Dedifferentiated amniotic fluid mesenchymal stem cell (primary cell): Measurements from ENCODE around the gene CLIC1.

Experiments used
- DNase-seq: peaks from one replicate; pipeline ENCODE4 v3.0.0-alpha.2; 2016; ENCODE audit errors: extremely low spot score

The CLIC1 gene

DNA sequence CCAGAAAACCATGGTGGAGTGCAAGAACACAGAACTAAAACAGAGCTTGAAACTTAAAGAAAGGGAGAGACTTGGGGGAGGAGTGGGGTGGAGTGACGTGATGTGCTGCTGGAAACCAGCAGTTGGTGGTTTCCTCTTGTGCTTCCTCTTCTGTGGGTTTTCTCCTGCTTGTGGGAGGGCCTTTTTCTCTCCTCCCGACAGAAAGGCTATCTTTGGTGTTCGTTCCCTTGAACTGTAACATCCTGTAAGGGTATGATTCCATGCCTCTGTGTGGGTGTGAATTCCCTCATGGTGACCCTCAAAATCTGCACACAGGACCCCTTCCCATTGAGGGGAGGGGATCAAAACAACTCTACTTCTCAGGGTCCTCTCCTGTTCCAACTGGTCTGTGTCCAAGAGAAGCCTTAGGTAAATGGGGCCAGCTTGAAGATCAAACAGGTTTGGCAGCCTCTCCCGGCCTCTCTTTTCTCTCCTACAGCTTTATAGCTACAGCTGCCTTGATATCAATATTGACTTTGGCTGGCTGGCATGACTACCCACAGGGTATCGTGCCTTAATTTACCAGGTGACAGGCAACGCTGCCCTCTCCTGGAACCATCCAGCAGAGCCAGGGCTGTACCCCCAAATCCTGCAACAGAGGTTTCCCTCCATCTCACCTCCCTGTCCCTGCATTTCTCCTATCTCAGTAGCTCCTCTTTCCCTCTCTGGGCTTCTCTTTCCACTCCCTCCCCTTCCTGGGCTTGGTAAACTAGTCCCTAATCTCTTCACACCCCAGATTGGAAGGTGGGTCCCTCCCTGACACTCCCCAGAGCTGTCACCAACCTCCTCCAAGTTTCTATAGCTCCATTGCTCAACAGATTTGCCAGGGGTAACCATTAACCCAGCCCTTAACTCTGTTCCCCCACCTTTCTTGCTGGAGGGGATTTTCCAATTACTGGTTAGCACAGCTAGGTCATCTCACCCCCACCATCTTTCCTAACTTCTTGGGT is 2.0 kb upstream of the CLIC1 start:
- peak; percentile 41 for DNase-seq

- no peak for DNase-seq
Measured at GRCh38 chr6:31737315-31737990, 1.1 kb upstream of the CLIC1 start.

DNA sequence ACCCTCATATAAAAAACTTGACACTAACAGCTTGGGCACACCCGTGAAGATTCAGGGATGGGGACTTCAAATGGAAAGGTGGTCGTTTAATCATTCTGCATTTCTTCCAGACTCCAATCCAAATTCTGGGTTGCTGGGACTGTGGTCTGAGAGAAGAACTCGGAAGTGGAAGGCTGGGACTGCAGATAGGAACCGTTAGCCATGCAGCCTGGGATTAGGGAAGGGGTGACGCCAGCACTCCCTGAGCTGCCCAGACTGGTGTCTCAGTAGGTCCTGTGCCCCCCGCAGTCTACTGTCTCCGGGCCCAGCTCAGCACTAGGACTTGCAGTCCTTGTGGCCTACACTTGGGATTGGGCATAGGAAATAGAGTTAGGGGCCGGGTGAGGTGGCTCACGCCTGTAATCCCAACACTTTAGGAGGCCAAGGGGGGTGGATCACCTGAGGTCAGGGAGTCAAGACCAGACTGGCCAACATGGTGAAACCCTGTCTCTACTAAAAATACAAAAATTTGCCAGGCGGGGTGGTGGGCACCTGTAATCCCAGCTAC is 511 bp upstream of the CLIC1 start:
- DNase-seq, result no peak

- DNase-seq, result no peak
Measured at GRCh38 chr6:31734821-31735406, 1.4 kb downstream of the CLIC1 start.

- DNase-seq, result no peak
Measured at GRCh38 chr6:31734247-31734820, 2.0 kb downstream of the CLIC1 start.

DNA sequence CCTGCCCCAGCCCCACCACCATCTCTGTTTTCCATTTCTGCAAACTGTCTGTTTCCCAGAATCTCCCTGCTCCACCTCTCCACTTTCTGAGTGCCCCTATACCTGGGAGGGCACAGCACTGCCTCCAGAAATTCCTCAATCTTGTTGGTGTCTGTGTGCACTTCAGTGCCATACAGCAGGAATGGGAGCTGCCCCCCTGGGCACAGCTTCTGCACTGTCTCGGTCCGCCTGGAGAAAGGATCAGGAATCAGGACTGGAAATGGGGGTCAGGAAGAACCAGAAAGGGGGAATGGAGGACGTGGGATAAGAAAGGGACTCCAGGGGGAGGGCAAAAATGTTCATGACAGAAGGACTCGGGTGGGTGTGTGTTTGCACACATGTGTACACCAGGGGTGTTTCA is 2.6 kb downstream of the CLIC1 start:
- DNase-seq, result no peak

GRCh38 chr6:31732029-31732428 is 4.3 kb downstream of the CLIC1 start:
- no peak for DNase-seq

GRCh38 chr6:31730631-31731086 is 5.7 kb downstream of the CLIC1 start:
- DNase-seq, result no peak

DNA sequence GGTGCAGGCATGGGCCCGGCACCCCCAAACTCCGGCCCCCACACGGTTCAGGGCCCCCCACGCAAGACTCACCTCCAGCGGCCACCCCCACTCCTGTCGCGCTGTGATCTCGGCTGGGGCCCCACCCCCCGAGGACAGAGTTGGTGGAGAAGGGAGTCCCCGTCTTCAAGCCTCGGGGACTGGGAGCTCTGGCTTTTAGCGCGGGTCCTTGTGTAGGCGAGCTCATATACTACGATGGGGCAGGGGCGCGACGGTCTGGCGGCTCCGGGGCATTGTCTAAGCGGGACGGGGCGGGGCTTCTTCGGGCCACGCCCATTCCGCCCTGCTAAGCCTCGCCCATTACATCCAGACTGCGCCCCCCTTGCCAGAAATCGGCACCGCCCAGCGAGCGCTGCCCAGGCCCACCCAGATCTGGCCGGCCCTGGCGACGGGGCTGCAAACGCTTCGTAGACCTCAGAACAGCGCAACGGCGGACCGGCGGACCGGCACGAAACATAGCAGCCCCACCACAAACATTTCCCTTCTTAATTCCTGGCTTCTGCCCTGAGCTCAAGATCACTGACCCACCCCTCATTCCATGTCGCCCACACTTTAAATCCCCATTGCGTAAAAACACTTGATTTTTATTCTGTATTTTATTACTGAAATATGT is 6.2 kb downstream of the CLIC1 start:
- DNase-seq, result peak; percentile 78

GRCh38 chr6:31729515-31729978 is 6.8 kb downstream of the CLIC1 start:
- DNase-seq, result peak; percentile 84

GRCh38 chr6:31728767-31729514 is 7.4 kb downstream of the CLIC1 start, which contains the start of gene DDAH2:
TSS of gene DDAH2 (minus strand) at chr6:31729299. CDS start at chr6:31729161, 138 bp downstream.
- DNase-seq, result no peak

- no peak for DNase-seq
Measured at GRCh38 chr6:31727717-31728671, 8.3 kb downstream of the CLIC1 start.

DNA sequence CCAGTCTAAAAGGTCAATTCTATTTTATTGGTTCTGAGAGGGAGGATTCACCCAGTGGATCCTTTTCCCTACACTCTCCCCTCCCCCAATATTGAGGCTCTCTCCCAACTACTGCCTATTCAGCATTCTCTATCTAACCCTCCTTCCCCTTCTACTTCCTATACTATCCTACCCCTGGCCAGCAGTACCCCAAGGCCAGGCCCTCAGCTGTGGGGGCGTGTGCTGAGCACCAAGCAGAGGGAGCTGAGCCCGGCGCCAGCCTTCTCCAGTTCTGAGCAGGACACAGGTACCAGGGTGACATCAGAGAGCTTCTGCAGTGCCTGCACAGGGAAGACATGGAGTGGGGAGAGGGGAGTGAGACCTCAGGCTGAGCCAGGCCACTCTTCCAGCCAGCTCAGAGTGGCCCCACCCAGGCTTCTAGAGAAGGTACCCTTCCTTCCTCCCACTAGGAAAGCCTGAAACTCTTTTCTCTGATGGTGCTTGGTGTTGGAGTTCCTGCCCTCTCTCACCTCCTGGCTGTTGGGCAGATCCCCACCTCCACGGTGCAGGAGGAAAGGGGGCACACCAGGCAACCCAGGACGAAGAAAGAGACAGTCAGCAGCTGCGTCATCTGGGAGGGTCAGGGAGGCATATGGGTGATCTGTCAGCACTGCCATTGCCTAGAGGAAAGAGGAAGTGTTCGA is 9.2 kb downstream of the CLIC1 start:
- no peak for DNase-seq

DNA sequence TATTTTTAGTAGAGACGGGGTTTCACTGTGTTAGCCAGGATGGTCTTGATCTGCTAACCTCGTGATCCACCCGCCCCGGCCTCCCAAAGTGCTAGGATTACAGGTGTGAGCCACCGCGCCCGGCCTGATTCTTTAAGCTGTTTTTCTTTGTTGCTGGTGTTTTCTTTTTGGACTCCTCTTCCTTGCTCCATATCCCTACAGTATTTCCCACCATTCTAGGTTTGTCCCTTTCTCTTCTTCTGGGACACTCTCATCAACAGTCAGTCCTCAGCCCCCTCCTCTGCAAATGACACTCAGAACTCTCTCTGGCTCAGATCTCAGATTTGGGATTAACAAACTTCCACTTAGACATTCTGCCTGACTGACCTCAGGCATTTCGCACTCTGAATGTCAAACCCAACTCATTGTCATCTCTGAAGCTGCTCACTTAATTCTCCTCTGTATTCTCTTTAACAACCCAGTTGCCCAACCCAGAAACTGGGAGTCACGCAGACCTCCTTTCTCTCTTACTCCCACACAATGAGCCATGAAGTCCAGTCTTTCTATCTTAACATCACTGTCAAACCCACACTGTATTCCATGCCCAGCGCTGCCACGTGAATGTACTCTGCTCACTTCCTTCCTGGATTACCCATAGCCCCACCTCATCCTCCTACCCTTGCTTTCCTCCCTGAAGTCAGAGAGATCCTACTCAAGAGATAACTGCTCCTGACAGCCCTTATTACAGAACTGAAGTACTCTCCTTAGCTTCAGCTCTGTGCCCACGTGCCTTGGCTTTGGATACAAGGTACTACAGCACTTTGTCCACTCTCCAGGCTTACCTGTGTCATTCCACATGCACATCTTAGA is 10.6 kb downstream of the CLIC1 start:
- DNase-seq, result no peak

GRCh38 chr6:31723980-31724691 is 12.2 kb downstream of the CLIC1 start:
- DNase-seq, result no peak

GRCh38 chr6:31723245-31723979 is 12.9 kb downstream of the CLIC1 start, which contains the start of gene MPIG6B:
TSS of gene MPIG6B (plus strand) at chr6:31723373. CDS start at chr6:31723384, 11 bp downstream.
- no peak for DNase-seq
